WTC11 (cell line): ENCODE results near the gene REPS2.

Experiments used
- CTCF ChIP-seq: fragments of 200-600 bp; IDR thresholded peaks from 2 replicates; pipeline ENCODE4 v1.8.0; 2022; ENCODE audit warnings: antibody characterized with exemption
- NR1H2 ChIP-seq: sonication (generic); formaldehyde crosslinking; IDR thresholded peaks from 2 replicates; pipeline ENCODE4 v1.9.0; 2021; ENCODE audit warnings: mild to moderate bottlenecking, moderate library complexity, missing genetic modification reagents
- STAT6 ChIP-seq: sonication (generic); formaldehyde crosslinking; conservative IDR thresholded peaks from 2 replicates; pipeline ENCODE4 v1.8.1; 2023; ENCODE audit warnings: mild to moderate bottlenecking, low read depth, missing genetic modification reagents, moderate library complexity
- USF2 ChIP-seq: sonication (generic); formaldehyde crosslinking; IDR thresholded peaks from 2 replicates; pipeline ENCODE4 v1.8.1; 2023; ENCODE audit warnings: mild to moderate bottlenecking, missing genetic modification reagents, moderate library complexity

GRCh38 chrX:16963216-16963615, 16.8 kb downstream of the REPS2 start:
- TF ChIP-seq CTCF (no peak), USF2 (CRISPR knock-in tag) (no peak), STAT6 (CRISPR knock-in tag) (no peak), NR1H2 (CRISPR knock-in tag) (no peak)
